Omental fat pad (tissue), 4 donors: ENCODE results near the gene KIRREL3. TPM values are rescaled to one million over a fixed set of nuclear protein-coding genes. Genes with fewer than 3 reads are reported as not detected.

Source experiments
- ATAC-seq: fragments of 150-250 bp; one replicate; pipeline ENCODE4 v1.9.1; 2016; ENCODE audit warnings: mild to moderate bottlenecking, moderate library complexity; ENCODE audit not compliant: low FRiP score
- DNase-seq: peaks from one replicate; pipeline ENCODE4 v3.0.0-alpha.2; 2019; ENCODE audit warnings: low spot score
- total RNA-seq, 4 donors: library from RNA; depleted of rRNA; stranded (reverse); fragments of >200 nt; gene quantifications; one replicate each; pipeline ENCODE4 v1.1.0, GENCODE V29; 2016
- TF ChIP-seq, protein P1 (sequence below), 3 donors: fragments of 450-650 bp; IDR thresholded peaks; one replicate each; pipeline ENCODE4 v1.5.1; 2016 to 2017; ENCODE audit warnings: antibody characterized with exemption in 3 of 3, mild to moderate bottlenecking in 3 of 3, moderate library complexity in 2 of 3

KIRREL3 gene
- total RNA-seq, 4 donors from 2014 or later, result 0.09 to 0.60 TPM; not detected in 2

DNA sequence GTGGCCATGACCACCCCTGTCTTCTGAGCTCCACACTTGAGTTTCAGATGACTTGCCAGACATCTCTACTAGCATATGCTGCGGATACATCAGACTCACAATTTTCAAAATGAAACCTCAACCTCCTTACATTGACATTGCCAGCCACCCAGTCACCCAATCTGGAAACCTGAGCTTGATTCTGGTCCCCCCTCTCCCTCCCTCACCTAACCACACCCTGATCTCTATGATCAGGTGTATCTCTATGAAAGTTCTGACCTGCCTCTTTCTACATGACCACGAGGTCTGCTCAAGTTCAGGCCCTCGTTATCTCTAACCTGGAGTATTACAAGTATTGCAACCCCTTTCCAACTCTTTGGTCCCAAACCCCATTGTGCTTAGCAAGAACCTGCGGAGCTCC, 254.1 kb downstream of the KIRREL3 start:
- DNase-seq, result no peak
- ATAC-seq, result no peak
- TF ChIP-seq, protein P1, sequence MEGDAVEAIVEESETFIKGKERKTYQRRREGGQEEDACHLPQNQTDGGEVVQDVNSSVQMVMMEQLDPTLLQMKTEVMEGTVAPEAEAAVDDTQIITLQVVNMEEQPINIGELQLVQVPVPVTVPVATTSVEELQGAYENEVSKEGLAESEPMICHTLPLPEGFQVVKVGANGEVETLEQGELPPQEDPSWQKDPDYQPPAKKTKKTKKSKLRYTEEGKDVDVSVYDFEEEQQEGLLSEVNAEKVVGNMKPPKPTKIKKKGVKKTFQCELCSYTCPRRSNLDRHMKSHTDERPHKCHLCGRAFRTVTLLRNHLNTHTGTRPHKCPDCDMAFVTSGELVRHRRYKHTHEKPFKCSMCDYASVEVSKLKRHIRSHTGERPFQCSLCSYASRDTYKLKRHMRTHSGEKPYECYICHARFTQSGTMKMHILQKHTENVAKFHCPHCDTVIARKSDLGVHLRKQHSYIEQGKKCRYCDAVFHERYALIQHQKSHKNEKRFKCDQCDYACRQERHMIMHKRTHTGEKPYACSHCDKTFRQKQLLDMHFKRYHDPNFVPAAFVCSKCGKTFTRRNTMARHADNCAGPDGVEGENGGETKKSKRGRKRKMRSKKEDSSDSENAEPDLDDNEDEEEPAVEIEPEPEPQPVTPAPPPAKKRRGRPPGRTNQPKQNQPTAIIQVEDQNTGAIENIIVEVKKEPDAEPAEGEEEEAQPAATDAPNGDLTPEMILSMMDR (IDR thresholded peaks at IDR 0.05), result no peak

DNA sequence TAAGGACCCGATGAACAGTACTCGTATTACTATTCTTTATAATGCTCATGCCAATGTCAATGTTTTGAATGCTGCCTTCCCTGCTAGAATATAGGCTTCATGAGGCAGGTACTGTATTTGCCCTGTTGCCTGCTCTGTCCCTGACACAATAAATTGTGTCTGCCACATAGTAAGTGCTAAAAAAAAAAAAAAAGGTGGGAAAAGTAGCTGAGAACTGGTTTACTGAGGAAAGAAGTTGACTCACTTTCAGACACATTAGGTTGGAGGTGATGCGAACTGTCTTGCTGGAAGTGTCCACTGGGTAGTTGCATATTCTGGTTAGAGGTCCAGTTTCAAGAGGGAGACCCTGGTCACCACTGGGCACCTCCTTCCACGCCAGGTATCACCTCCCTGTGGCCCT, 255.9 kb downstream of the KIRREL3 start:
- DNase-seq (no peak), ATAC-seq (no peak)
- TF ChIP-seq, protein P1 (IDR thresholded peaks at IDR 0.05), result no peak

DNA sequence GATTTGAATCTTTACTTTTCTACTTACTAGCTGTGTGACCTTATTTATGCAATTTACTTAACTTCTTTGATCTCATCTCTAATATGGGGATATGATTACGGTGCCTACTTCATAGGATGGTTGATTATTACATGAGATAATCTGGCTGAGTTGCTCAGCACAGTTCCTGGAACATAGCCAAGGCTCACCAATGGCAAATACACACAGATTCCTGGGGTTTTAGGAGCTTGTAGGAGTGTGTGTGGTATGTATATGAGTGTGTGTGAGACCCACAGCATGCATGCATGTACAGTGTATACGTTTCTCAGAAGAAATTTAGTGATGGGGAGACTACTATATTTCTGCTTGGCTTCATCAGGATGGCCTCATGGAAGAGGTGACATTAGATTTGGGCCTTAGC, 256.9 kb downstream of the KIRREL3 start:
- ATAC-seq (no peak), DNase-seq (no peak)
- TF ChIP-seq, protein P1 (IDR thresholded peaks at IDR 0.05), result no peak

DNA sequence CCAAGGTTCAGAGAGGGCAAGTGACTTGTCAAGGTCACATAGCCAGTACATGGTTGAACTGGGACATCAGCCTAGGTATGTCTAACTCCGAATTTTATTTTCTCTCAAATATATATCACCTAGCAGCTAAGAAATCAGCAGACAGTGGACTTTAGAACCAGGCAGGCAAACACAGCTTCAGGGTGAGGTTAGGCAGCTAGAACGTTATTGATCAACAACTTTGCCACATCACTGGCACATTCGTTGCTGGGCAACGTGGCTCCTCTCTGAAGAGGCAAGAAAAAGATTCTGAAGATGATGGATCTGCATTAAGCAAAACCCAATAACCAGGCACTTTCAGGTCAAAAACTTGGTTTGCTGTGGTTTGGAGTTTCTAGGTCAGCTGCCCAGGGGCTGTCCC, 258.0 kb downstream of the KIRREL3 start:
- no peak for ATAC-seq
- TF ChIP-seq, protein P1 (IDR thresholded peaks at IDR 0.05), result no peak
- DNase-seq, result no peak

DNA sequence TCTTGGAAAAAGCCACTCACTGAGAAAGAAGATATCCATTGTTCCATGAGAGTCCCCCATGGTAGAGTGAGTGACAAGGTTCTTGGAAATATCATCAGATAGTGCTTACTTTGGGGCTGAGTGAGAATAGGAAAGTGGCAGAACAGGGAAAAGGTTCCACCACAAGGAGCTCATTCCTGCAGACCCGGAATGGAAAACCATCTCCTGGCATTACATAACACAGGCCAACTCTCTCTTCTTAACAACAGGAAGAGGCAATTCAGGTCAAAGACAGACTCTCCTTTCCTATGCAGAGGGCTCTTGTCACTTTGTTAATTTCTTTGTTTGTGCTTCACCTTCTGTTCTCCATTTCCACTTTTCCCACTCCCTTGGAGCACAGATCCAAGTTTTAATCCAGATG, 259.7 kb downstream of the KIRREL3 start:
- no peak for DNase-seq
- TF ChIP-seq, protein P1 (IDR thresholded peaks at IDR 0.05), result no peak
- no peak for ATAC-seq

DNA sequence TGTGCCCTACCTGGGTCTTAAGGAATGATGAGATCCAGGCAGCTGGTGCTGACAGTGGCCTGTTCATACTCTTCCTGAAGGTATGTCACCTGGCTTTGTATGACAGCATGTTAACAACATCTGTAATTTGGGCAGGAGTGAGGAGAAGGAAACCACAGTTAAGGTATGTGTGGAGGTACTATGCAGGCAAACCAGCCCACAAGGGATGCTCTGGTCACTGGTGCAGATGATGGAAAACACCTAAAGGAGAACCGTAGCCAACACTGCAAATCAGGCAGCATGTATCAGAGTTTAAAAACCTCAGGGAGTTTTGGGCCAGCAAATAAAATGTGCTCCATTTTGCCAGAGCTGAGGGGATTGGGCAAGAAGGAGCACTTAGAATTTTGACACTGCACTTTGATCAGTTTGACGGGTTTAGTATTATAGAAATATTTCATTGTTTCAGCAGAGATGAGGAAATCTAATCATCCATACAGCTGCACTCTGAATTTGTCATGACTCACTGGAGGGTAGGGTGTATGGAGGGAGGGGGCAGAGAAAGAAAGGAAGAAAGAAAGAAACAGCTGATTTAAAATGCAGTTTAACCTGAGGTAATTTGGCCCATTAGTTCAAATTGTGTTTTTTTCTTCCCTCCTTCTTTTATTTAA, 260.9 kb downstream of the KIRREL3 start:
- ATAC-seq (peak; percentile 80), DNase-seq (no peak)
- TF ChIP-seq, protein P1 (IDR thresholded peaks at IDR 0.05), result no peak

DNA sequence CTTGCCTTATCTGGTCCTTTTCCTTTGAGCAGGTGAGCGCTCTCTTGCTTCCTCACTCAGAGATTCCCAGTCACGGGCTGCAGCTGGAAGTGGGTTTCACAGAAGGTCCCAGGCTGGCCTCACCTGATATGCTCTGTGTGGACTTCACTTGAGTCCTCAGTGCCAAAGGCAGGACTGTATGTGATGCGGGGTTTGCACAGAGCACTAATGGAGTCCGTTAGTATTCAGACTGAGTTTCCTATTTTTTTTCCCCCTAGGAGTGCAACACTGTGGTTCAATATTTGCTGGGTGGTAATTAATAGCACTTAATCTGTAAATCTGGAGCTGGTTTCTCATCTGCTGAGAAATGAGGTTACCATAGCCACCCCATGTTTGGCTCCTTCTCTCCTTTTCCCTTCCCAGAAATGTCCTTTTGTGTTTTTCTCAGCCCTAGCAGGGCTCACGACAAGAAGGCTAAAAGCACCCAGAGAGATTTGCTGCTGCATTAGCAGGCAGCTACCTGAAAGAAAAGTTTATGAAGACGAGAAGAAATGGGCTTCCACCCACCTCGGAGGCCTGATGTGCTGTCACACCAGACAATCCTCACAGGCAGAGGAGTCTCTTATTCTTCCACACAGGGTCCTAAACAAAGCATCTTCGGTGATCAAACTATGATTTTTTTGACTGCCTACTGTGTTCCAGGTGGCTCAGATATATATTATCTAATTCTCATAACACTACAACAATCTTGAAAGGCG, 262.1 kb downstream of the KIRREL3 start:
- TF ChIP-seq, protein P1 (IDR thresholded peaks at IDR 0.05), result no peak
- ATAC-seq (no peak), DNase-seq (no peak)
